H9 (cell line): ENCODE results near the gene DNMBP. TPM values are rescaled to one million over a fixed set of nuclear protein-coding genes. Genes with fewer than 3 reads are reported as not detected.
A peak's percentile ranks its signal among the peaks of the same experiment; 100 is the strongest.

Experiments
- DNase-seq: peaks from one replicate; pipeline ENCODE4 v3.0.0-alpha.2; 2017
- H2AFZ ChIP-seq: one replicate; pipeline ENCODE4 v1.6.1; 2013; ENCODE audit warnings: mild to moderate bottlenecking, low read length, control low read depth, moderate library complexity
- H2AK5ac ChIP-seq: 2 replicates; pipeline ENCODE4 v1.6.1; 2013; ENCODE audit warnings: low read length, control low read depth, mixed read lengths; ENCODE audit not compliant: insufficient read length
- H2BK120ac ChIP-seq: one replicate; pipeline ENCODE4 v1.6.1; 2013; ENCODE audit warnings: low read depth, mild to moderate bottlenecking, low read length, control low read depth, inconsistent platforms; ENCODE audit not compliant: poor library complexity, severe bottlenecking
- H2BK12ac ChIP-seq: 2 replicates; pipeline ENCODE4 v1.6.1; 2013; ENCODE audit warnings: low read length, control low read depth, mixed read lengths, low read depth; ENCODE audit not compliant: insufficient read length
- H2BK15ac ChIP-seq: 2 replicates; pipeline ENCODE4 v1.6.1; 2013; ENCODE audit warnings: low read depth, low read length, control low read depth
- H2BK20ac ChIP-seq: one replicate; pipeline ENCODE4 v1.6.1; 2013; ENCODE audit warnings: low read depth, mild to moderate bottlenecking, low read length, control low read depth, inconsistent platforms; ENCODE audit not compliant: poor library complexity, severe bottlenecking
- H2BK5ac ChIP-seq: 2 replicates; pipeline ENCODE4 v1.6.1; 2013; ENCODE audit warnings: low read length, control low read depth, mixed read lengths; ENCODE audit not compliant: insufficient read length
- H3K14ac ChIP-seq: 2 replicates; pipeline ENCODE4 v1.6.1; 2013; ENCODE audit warnings: low read length, control low read depth; ENCODE audit not compliant: insufficient read depth
- H3K18ac ChIP-seq: 2 replicates; pipeline ENCODE4 v1.6.1; 2013; ENCODE audit warnings: low read depth, mild to moderate bottlenecking, mixed read lengths, low read length, control low read depth; ENCODE audit not compliant: insufficient read length
- H3K23ac ChIP-seq: 2 replicates; pipeline ENCODE4 v1.6.1; 2013; ENCODE audit warnings: low read length, control low read depth, mixed read lengths, low read depth; ENCODE audit not compliant: insufficient read length
- H3K23me2 ChIP-seq: 2 replicates; pipeline ENCODE4 v1.6.1; 2013; ENCODE audit warnings: low read depth, mild to moderate bottlenecking, mixed read lengths, low read length, control low read depth; ENCODE audit not compliant: insufficient read length, poor library complexity, severe bottlenecking
- H3K27ac ChIP-seq: 2 replicates; pipeline ENCODE4 v1.5.1; 2013; ENCODE audit warnings: low read length, control low read depth, mixed read lengths, low read depth; ENCODE audit not compliant: insufficient read length
- H3K27me3 ChIP-seq: 2 replicates; pipeline ENCODE4 v1.6.1; 2013; ENCODE audit warnings: low read length, control low read depth, inconsistent platforms; ENCODE audit not compliant: insufficient read depth
- H3K4ac ChIP-seq: 2 replicates; pipeline ENCODE4 v1.6.1; 2013; ENCODE audit warnings: low read depth, mild to moderate bottlenecking, control low read depth, inconsistent platforms, low read length, moderate library complexity
- H3K4me1 ChIP-seq: 2 replicates; pipeline ENCODE4 v1.6.1; 2013; ENCODE audit warnings: low read length, control low read depth, inconsistent platforms; ENCODE audit not compliant: insufficient read depth
- H3K4me2 ChIP-seq: 2 replicates; pipeline ENCODE4 v1.6.1; 2013; ENCODE audit warnings: low read length, control low read depth, mixed read lengths; ENCODE audit not compliant: insufficient read length, insufficient read depth
- H3K56ac ChIP-seq: 2 replicates; pipeline ENCODE4 v1.6.1; 2013; ENCODE audit warnings: low read depth, mild to moderate bottlenecking, mixed read lengths, low read length, control low read depth; ENCODE audit not compliant: insufficient read length
- H3K79me1 ChIP-seq: 2 replicates; pipeline ENCODE4 v1.6.1; 2013; ENCODE audit warnings: low read depth, mild to moderate bottlenecking, moderate library complexity, low read length, control low read depth, inconsistent platforms; ENCODE audit not compliant: insufficient read depth, poor library complexity, severe bottlenecking
- H3K79me2 ChIP-seq: 2 replicates; pipeline ENCODE4 v1.6.1; 2013; ENCODE audit warnings: low read length, control low read depth, inconsistent platforms; ENCODE audit not compliant: insufficient read depth
- H3K9ac ChIP-seq: 2 replicates; pipeline ENCODE4 v1.6.1; 2013; ENCODE audit warnings: low read length, control low read depth, mixed read lengths; ENCODE audit not compliant: insufficient read length; ENCODE audit errors: extremely low read depth
- H3K9me3 ChIP-seq: one replicate; pipeline ENCODE4 v1.6.1; 2013; ENCODE audit warnings: low read depth, low read length, inconsistent platforms; ENCODE audit not compliant: control insufficient read depth
- H3T11ph ChIP-seq: one replicate; pipeline ENCODE4 v1.6.1; 2013; ENCODE audit warnings: mild to moderate bottlenecking, low read length, control low read depth, inconsistent platforms
- H4K20me1 ChIP-seq: one replicate; pipeline ENCODE4 v1.6.1; 2013; ENCODE audit not compliant: control insufficient read depth, insufficient read length, insufficient read depth
- H4K5ac ChIP-seq: 2 replicates; pipeline ENCODE4 v1.6.1; 2013; ENCODE audit warnings: low read depth, mild to moderate bottlenecking, mixed read lengths, low read length, control low read depth; ENCODE audit not compliant: insufficient read length
- H4K8ac ChIP-seq: replicated peaks from 2 replicates; pipeline ENCODE4 v1.6.1; 2013; ENCODE audit warnings: low read length, control low read depth, mixed read lengths, low read depth; ENCODE audit not compliant: insufficient read length
- H4K91ac ChIP-seq: 2 replicates; pipeline ENCODE4 v1.6.1; 2013; ENCODE audit warnings: low read depth, mild to moderate bottlenecking, moderate library complexity, mixed read lengths, low read length, control low read depth; ENCODE audit not compliant: insufficient read length
- H3K27ac Mint-ChIP-seq, 3 experiments: 2 replicates in 2 of 3; 3 replicates in 1 of 3; pipeline ENCODE4 v1.8.0; 2020 to 2021; ENCODE audit warnings: mixed read lengths in 3 of 3, mild to moderate bottlenecking in 1 of 3, moderate library complexity in 1 of 3
- H3K27me3 Mint-ChIP-seq: 2 replicates; pipeline ENCODE4 v1.8.0; 2021; ENCODE audit warnings: low read depth, mild to moderate bottlenecking, moderate library complexity, mixed read lengths
- H3K36me3 Mint-ChIP-seq, 3 experiments: 2 replicates in 2 of 3; 3 replicates in 1 of 3; pipeline ENCODE4 v1.8.0; 2020 to 2021; ENCODE audit warnings: low read depth in 3 of 3, mixed read lengths in 3 of 3; ENCODE audit not compliant: insufficient read depth in 1 of 3
- H3K4me1 Mint-ChIP-seq, 2 experiments: 2 replicates each; pipeline ENCODE4 v1.8.0; 2020; ENCODE audit warnings: mixed read lengths in 2 of 2
- H3K4me3 Mint-ChIP-seq, 2 experiments: 2 replicates in 1 of 2; 3 replicates in 1 of 2; pipeline ENCODE4 v1.8.0; 2020 to 2021; ENCODE audit warnings: mild to moderate bottlenecking in 2 of 2, mixed read lengths in 2 of 2, moderate library complexity in 1 of 2
- H3K9me3 Mint-ChIP-seq, 2 experiments: 2 replicates in 1 of 2; 3 replicates in 1 of 2; pipeline ENCODE4 v1.8.0; 2020; ENCODE audit warnings: mild to moderate bottlenecking in 2 of 2, mixed read lengths in 2 of 2, moderate library complexity in 1 of 2
- CTCF ChIP-seq: fragments of 200-600 bp; sonication (generic); conservative IDR thresholded peaks from 3 replicates; pipeline ENCODE4 v1.8.0; 2021; ENCODE audit warnings: antibody characterized with exemption, mild to moderate bottlenecking
- WGBS: extraction: QIAGEN DNeasy Blood & Tissue Kit; methylation state at CpG from one replicate; pipeline ENCODE4 v1.1.7; 2013; ENCODE audit warnings: missing lambda C conversion rate, low lambda C conversion rate, mixed read lengths; ENCODE audit not compliant: insufficient read length; ENCODE audit errors: extremely low coverage; 5-methylcytosine and 5-hydroxymethylcytosine counted together
- total RNA-seq: library from RNA; stranded (reverse); gene quantifications from 2 replicates; pipeline ENCODE4 v1.2.1, GENCODE V29; 2021

DNMBP gene
- total RNA-seq, 1 experiment from 2014 or later, result 25.6 TPM

GRCh38 chr10:99844433-99844955, 165.3 kb downstream of the DNMBP start:
- H4K8ac ChIP-seq, result no peak overlapping the region
- no peak overlapping the region for H2AFZ ChIP-seq
- Mint-ChIP-seq H3K4me1 (peaks cover 28 to 34% of the 10 kb centered on the region in 2 experiments), H3K27me3 (peaks cover 9% of the 10 kb centered on the region; the same call in 1 of the 2 replicates), H3K36me3 (peaks cover 0 to 5% (median 5%) of the 10 kb centered on the region in 3 experiments; a peak in 5 of 7 replicates), H3K27ac (peak overlapping the region in 1 of 3 experiments; percentile 9; a peak in 3 of 7 replicates), H3K9me3 (peaks cover 6% of the 10 kb centered on the region in 2 experiments), H3K4me3 (no peak overlapping the region)
- no peaks in the 10 kb centered on the region for H3K27me3 ChIP-seq
- no peaks in the 10 kb centered on the region for H3K23me2 ChIP-seq
- no peaks in the 10 kb centered on the region for H3K79me2 ChIP-seq
- H3T11ph ChIP-seq, result no peak overlapping the region
- H4K5ac ChIP-seq, result no peak overlapping the region
- no peak for TF ChIP-seq CTCF
- H2BK5ac ChIP-seq, result no peak overlapping the region
- H3K9me3 ChIP-seq, result no peaks in the 10 kb centered on the region
- H3K23ac ChIP-seq, result no peak overlapping the region
- H4K91ac ChIP-seq, result no peak overlapping the region
- H3K14ac ChIP-seq, result no peak overlapping the region
- H2BK20ac ChIP-seq, result no peak overlapping the region
- H3K56ac ChIP-seq, result no peak overlapping the region
- DNase-seq, result no peak
- no peak overlapping the region for H3K4me2 ChIP-seq
- no peak overlapping the region for H3K18ac ChIP-seq
- no peak overlapping the region for H3K27ac ChIP-seq
- H3K4me1 ChIP-seq, result peaks cover 6% of the 10 kb centered on the region; the same call in 1 of the 2 replicates
- no peak overlapping the region for H2BK120ac ChIP-seq
- H3K79me1 ChIP-seq, result no peaks in the 10 kb centered on the region
- H3K4ac ChIP-seq, result no peak overlapping the region
- no peaks in the 10 kb centered on the region for H4K20me1 ChIP-seq
- no peak overlapping the region for H2AK5ac ChIP-seq
- no peak overlapping the region for H3K9ac ChIP-seq
- no CpG with 5 or more reads among the region's 6 CpGs for WGBS
- H2BK15ac ChIP-seq, result no peak overlapping the region
- H2BK12ac ChIP-seq, result no peak overlapping the region
